Panc1 (cell line): Measurements from ENCODE around the gene TMEM47. TPM values are rescaled to one million over a fixed set of nuclear protein-coding genes. Genes with fewer than 3 reads are reported as not detected.

ENCODE experiments used
- ATAC-seq: fragments of 200-7000 bp; cut with Tn5 transposase; 2 replicates; pipeline ENCODE4 v1.9.1; 2020; ENCODE audit warnings: mild to moderate bottlenecking, moderate library complexity
- BruUV-seq: library from RNA; stranded (reverse); fragments of 400-500 nt; replicated peaks from 2 replicates; lab custom pipeline; 2021; lab: Mats Ljungman, UMichigan
- CTCF ChIA-PET: fragments of 300-600 bp; sonication (Branson Sonifier 250); formaldehyde crosslinking; loops from one replicate; lab custom pipeline; 2022; ENCODE audit warnings: antibody characterized with exemption; lab: Charles Lee
- POLR2A ChIA-PET: fragments of 300-600 bp; sonication (Branson Sonifier 250); formaldehyde crosslinking; loops from one replicate; lab custom pipeline; 2022; ENCODE audit warnings: antibody characterized with exemption; lab: Charles Lee
- DNase-seq: peaks from one replicate; pipeline ENCODE4 v3.0.0-alpha.2; 2010; ENCODE audit warnings: low read depth, low spot score
- H3K27ac ChIP-seq: 2 replicates; pipeline ENCODE4 v1.5.1; 2011; ENCODE audit warnings: mild to moderate bottlenecking, low read length, inconsistent platforms
- H3K27me3 ChIP-seq: fragments of 200-500 bp; sonication (Bioruptor generic); 2 replicates; pipeline ENCODE4 v1.6.0; 2014; ENCODE audit warnings: low read length, inconsistent platforms; ENCODE audit not compliant: control insufficient read depth, insufficient read depth
- H3K36me3 ChIP-seq: fragments of 200-500 bp; sonication (Bioruptor generic); 2 replicates; pipeline ENCODE4 v1.5.1; 2014; ENCODE audit warnings: inconsistent platforms, mild to moderate bottlenecking, low read length, moderate library complexity; ENCODE audit not compliant: control insufficient read depth, insufficient read depth
- H3K4me1 ChIP-seq: 2 replicates; pipeline ENCODE4 v1.5.1; 2011; ENCODE audit warnings: inconsistent platforms, mild to moderate bottlenecking, low read length, moderate library complexity; ENCODE audit not compliant: control insufficient read depth, insufficient read depth
- H3K4me3 ChIP-seq, 2 experiments: 2 replicates each; pipeline ENCODE4 v1.5.1; 2011 to 2012; ENCODE audit warnings: low read depth in 2 of 2, low read length in 2 of 2, mild to moderate bottlenecking in 2 of 2, inconsistent platforms in 1 of 2, moderate library complexity in 1 of 2
- H3K9me3 ChIP-seq: fragments of 200-500 bp; sonication (Bioruptor generic); 2 replicates; pipeline ENCODE4 v1.5.1; 2014; ENCODE audit warnings: low read depth, mild to moderate bottlenecking, inconsistent platforms, low read length, moderate library complexity; ENCODE audit not compliant: control insufficient read depth, insufficient read depth
- CTCF ChIP-seq: fragments of 450-650 bp; IDR thresholded peaks from 2 replicates; pipeline ENCODE4 v1.5.1; 2017; ENCODE audit warnings: mild to moderate bottlenecking
- POLR2AphosphoS5 ChIP-seq: IDR thresholded peaks from 2 replicates; pipeline ENCODE4 v1.6.1; 2012; ENCODE audit warnings: mild to moderate bottlenecking, low read depth, low read length, moderate library complexity
- REST ChIP-seq, 2 experiments: IDR thresholded peaks; 2 replicates each; pipeline ENCODE4 v1.6.1; 2011 to 2012; ENCODE audit warnings: low read depth in 2 of 2, control low read depth in 1 of 2, low read length in 1 of 2, mild to moderate bottlenecking in 1 of 2, moderate library complexity in 1 of 2; ENCODE audit not compliant: insufficient read depth in 1 of 2
- SIN3A ChIP-seq: IDR thresholded peaks from 2 replicates; pipeline ENCODE4 v1.6.1; 2012; ENCODE audit warnings: low read depth, mild to moderate bottlenecking, low read length, moderate library complexity, borderline replicate concordance; ENCODE audit not compliant: insufficient read depth
- TCF7L2 ChIP-seq: IDR thresholded peaks from 2 replicates; pipeline ENCODE4 v1.6.1; 2011; ENCODE audit warnings: mild to moderate bottlenecking, low read depth, low read length, inconsistent platforms
- in situ Hi-C: cut with HindIII; loops from 2 replicates; pipeline ENCODE4 v1.10.0; 2016; ENCODE audit warnings: low sequenced_read_pairs, low pct_unique_long_range_greater_than_20kb
- intact Hi-C: fragments of 100-400 bp; cut with micrococcal nuclease; formaldehyde crosslinking; loops from one replicate; pipeline ENCODE4 v1.10.0; 2022; ENCODE audit not compliant: unreplicated experiment
- total RNA-seq: library from RNA; stranded (reverse); gene quantifications from one replicate; pipeline ENCODE4 v1.2.1, GENCODE V29; 2021; ENCODE audit not compliant: unreplicated experiment

TMEM47 gene
- total RNA-seq, 1 experiment from 2014 or later, result 2.2 TPM

- Histone ChIP-seq H3K4me1 (no peaks in the 10 kb centered on the region), H3K4me3 (no peak overlapping the region), H3K27me3 (no peaks in the 10 kb centered on the region), H3K27ac (no peak overlapping the region), H3K9me3 (no peaks in the 10 kb centered on the region), H3K36me3 (no peaks in the 10 kb centered on the region)
- intact Hi-C loops (no loop called here), in situ Hi-C loops (no loop called here)
- ChIA-PET POLR2A (no interaction called here), CTCF (no interaction called here)
- no TSS peak for BruUV-seq
- DNase-seq (no peak), ATAC-seq (no peak)
- no peak for TF ChIP-seq POLR2AphosphoS5
- no peak for TF ChIP-seq SIN3A
- no peak for TF ChIP-seq TCF7L2
- TF ChIP-seq CTCF, result no peak
- no peak for TF ChIP-seq REST (IDR thresholded peaks at IDR 0.05; ENCODE audit: insufficient read depth in 1 of 2, low read depth in 2 of 2, low read length in 1 of 2)
Measured at GRCh38 chrX:34631479-34632220, 25.4 kb downstream of the TMEM47 start.

- no TSS peak for BruUV-seq
- Histone ChIP-seq H3K27me3 (no peaks in the 10 kb centered on the region), H3K9me3 (no peaks in the 10 kb centered on the region), H3K4me1 (no peaks in the 10 kb centered on the region), H3K36me3 (no peaks in the 10 kb centered on the region), H3K27ac (no peak overlapping the region), H3K4me3 (no peak overlapping the region)
- intact Hi-C loops, result no loop called here
- no peak for ATAC-seq
- in situ Hi-C loops, result no loop called here
- CTCF ChIA-PET, result no interaction called here
- TF ChIP-seq TCF7L2 (no peak), CTCF (no peak), REST (IDR thresholded peaks at IDR 0.05; ENCODE audit: insufficient read depth in 1 of 2, low read depth in 2 of 2, low read length in 1 of 2) (no peak), POLR2AphosphoS5 (no peak), SIN3A (no peak)
- POLR2A ChIA-PET, result no interaction called here
- no peak for DNase-seq
Measured at GRCh38 chrX:34629572-34629971, 27.5 kb downstream of the TMEM47 start.
